Esophagus (tissue), 2 donors: ENCODE data around the gene MINDY2. TPM values are rescaled to one million over a fixed set of nuclear protein-coding genes. Genes with fewer than 3 reads are reported as not detected.

Experiments used
- H3K27ac ChIP-seq, 2 donors: one replicate each; pipeline ENCODE4 v1.5.1; 2013; ENCODE audit warnings: low read depth in 2 of 2, mild to moderate bottlenecking in 2 of 2, inconsistent platforms in 1 of 2, low read length in 1 of 2, moderate library complexity in 1 of 2
- H3K27me3 ChIP-seq, 2 donors: one replicate each; pipeline ENCODE4 v1.6.1; 2013; ENCODE audit warnings: low read length in 2 of 2, control low read depth in 1 of 2, mild to moderate bottlenecking in 1 of 2; ENCODE audit not compliant: insufficient read depth in 2 of 2, control insufficient read depth in 1 of 2
- H3K36me3 ChIP-seq, 2 donors: one replicate each; pipeline ENCODE4 v1.6.1; 2013; ENCODE audit warnings: low read length in 1 of 2; ENCODE audit not compliant: control insufficient read depth in 2 of 2, insufficient read depth in 2 of 2
- H3K4me1 ChIP-seq, 2 donors: one replicate each; pipeline ENCODE4 v1.6.1; 2013; ENCODE audit warnings: low read length in 1 of 2; ENCODE audit not compliant: control insufficient read depth in 2 of 2, insufficient read depth in 2 of 2
- H3K4me3 ChIP-seq, 2 donors: one replicate each; pipeline ENCODE4 v1.5.1; 2013; ENCODE audit warnings: low read length in 2 of 2, mild to moderate bottlenecking in 2 of 2, low read depth in 1 of 2, moderate library complexity in 1 of 2
- H3K9me3 ChIP-seq, 2 donors: one replicate each; pipeline ENCODE4 v1.6.1; 2013; ENCODE audit warnings: mild to moderate bottlenecking in 2 of 2, low read depth in 1 of 2, low read length in 1 of 2, moderate library complexity in 1 of 2; ENCODE audit not compliant: control insufficient read depth in 2 of 2, insufficient read depth in 1 of 2
- WGBS, 2 donors: extraction: QIAGEN DNeasy Blood & Tissue Kit; methylation state at CpG; one replicate each; pipeline ENCODE4 v1.1.7; 2013; 5-methylcytosine and 5-hydroxymethylcytosine counted together
- polyA plus RNA-seq, 2 donors: library from polyadenylated mRNA; stranded (reverse); fragments of 200-250 nt; gene quantifications; one replicate each; pipeline ENCODE4 v1.2.3, GENCODE V29; 2013
- donor health status: healthy with polysubstance abuse.
- donor health status: Bipolar disorder and iron deficiency.

The MINDY2 gene
- polyA plus RNA-seq, 2 donors: 3.3 to 5.8 TPM

DNA sequence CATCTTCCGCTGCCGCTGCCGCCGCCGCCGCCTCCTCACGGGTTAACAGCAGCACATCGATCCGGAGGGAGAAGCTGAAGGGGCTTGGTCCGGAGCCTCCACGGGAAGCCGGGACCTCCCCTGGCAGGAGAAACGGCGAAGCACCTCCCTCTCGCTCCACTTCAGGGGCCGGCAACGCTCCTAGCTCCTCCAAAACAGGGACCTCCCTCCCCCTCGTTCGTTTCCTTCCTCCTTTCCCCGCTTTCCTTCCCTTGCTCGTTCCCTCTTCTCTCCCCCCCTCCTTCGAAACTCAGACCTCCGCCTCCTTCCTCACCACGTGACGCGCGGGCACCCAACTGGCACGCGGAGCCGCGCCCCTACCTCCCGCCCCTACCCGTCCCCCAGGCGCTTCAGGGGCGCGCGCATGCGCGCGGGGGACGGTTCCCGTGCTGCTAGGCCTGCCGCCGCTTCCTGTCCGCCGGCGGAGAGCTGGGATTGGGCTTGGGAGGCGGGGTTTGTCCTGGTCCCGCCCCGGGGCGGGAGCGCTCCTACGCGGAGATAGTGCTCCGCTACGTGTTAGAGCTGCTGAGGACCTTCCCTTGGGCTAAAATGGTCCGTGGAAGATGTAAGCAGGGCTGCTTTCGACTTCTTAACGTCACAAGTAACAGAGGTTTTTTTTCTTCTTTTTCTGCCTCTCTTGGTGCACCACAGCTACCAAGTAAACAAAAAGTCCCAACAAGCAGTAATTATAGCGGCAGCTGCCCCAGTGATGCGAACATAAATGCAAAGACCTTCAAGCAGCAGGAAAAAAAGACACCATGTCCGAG is 21.4 kb upstream of the MINDY2 start, which contains the start of gene ADAM10:
Gene ADAM10 (minus strand): TSS at position 176 of the 806 bp plus-strand sequence. CDS start 173 bp downstream, at position 3.
- H3K27me3 ChIP-seq: no peaks in the 10 kb centered on the region
- peak within 1 kb of the TSS; percentile 99 to 100 for H3K27ac ChIP-seq
- no peaks in the 10 kb centered on the region for H3K4me1 ChIP-seq
- WGBS, 2 donors: 0 to 1% methylated on average over 61 to 62 of the region's 62 CpGs
- H3K36me3 ChIP-seq: no peaks in the 10 kb centered on the region
- H3K4me3 ChIP-seq: peak within 1 kb of the TSS; percentile 79 to 84
- H3K9me3 ChIP-seq: no peaks in the 10 kb centered on the region

DNA sequence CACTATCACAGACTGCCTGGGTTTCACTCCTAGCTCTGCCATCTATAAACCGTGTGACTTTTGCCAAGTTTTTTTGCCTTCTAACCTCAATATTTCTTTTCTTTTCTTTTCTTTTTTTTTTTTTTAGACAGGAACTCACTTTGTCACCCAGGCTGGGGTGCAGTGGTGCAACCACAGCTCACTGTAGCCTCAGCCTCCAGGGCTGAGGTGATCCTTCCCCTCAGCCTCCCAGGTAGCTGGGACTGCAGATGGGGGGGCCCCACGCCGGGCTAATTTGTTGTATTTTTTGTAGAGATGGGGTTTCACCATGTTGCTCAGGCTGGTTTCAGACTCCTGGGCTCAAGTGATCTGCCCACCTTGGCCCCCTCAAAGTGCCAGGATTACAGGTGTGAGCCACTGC is 18.4 kb upstream of the MINDY2 start:
- Histone ChIP-seq H3K27me3 (no peaks in the 10 kb centered on the region), H3K36me3 (no peaks in the 10 kb centered on the region), H3K4me1 (no peaks in the 10 kb centered on the region), H3K9me3 (no peaks in the 10 kb centered on the region), H3K4me3 (no peak overlapping the region), H3K27ac (no peak overlapping the region)
- WGBS, 2 donors: 79 to 80% methylated on average over 3 of the region's 3 CpGs

DNA sequence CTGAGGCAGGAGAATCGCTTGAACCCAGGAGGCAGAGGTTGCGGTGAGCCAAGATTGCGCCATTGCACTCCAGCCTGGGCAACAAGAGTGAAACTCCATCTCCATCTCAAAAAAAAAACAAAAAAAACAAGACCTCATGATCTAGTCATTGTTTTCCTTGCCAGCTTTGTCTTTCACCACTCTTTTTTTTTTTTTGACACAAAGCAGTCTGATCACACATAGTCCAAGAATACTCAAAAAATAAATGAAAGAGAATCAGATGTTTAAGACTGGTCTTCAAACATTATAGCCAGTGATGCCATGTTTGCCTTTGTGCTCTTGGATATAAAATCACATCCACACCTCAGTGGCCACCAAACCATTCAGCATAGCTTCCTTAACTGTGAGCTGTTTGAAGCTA is 15.8 kb upstream of the MINDY2 start:
- 99 to 100% methylated on average over 3 of the region's 3 CpGs for WGBS, 2 donors
- H3K4me1 ChIP-seq: no peaks in the 10 kb centered on the region
- H3K9me3 ChIP-seq: no peaks in the 10 kb centered on the region
- H3K27me3 ChIP-seq: no peaks in the 10 kb centered on the region
- no peak overlapping the region for H3K27ac ChIP-seq
- no peak overlapping the region for H3K4me3 ChIP-seq
- H3K36me3 ChIP-seq: no peaks in the 10 kb centered on the region

DNA sequence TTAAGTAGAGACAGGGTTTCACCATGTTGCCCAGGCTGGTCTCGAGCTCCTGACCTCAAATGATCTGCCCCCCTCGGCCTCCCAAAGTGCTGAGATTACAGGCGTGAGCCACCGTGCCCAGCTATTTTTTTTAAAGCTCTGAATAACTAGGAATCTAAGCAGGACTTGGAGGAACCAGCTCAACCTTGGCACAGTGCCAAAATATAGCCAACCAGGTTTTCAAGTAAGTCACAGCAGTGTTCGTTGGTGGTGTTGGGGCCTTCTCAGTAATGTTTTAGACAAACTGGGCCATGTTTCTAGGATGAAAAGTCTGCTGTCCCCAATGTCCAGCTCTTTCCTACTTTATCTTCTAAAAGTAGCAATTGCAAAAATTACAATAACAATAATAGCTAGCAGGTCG is 15.1 kb upstream of the MINDY2 start:
- Histone ChIP-seq H3K27me3 (no peaks in the 10 kb centered on the region), H3K36me3 (no peaks in the 10 kb centered on the region), H3K4me3 (no peak overlapping the region), H3K27ac (no peak overlapping the region), H3K9me3 (no peaks in the 10 kb centered on the region), H3K4me1 (no peaks in the 10 kb centered on the region)
- WGBS, 2 donors: 64 to 65% methylated on average over 6 of the region's 6 CpGs

DNA sequence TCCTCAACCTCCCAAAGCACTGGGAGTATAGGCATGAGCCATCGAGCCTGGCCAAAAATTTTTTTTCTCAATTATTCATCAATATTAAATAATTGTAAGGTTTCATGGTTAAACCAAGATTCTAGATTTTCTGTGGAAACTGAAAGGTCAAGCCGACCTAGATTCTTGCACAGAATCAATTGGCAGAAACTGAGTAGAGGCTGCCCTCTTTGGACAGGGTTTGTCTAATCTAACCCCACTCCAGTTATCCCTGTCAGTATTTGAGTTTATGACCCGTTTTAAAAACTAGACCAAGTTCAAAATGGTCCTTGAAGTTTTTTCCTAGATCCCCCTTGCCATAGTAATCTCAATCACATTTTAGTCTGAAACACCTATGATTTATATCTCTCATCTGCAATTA is 13.0 kb upstream of the MINDY2 start:
- H3K4me1 ChIP-seq: no peaks in the 10 kb centered on the region
- H3K27ac ChIP-seq: no peak overlapping the region
- H3K27me3 ChIP-seq: no peaks in the 10 kb centered on the region
- no peaks in the 10 kb centered on the region for H3K9me3 ChIP-seq
- H3K4me3 ChIP-seq: no peak overlapping the region
- H3K36me3 ChIP-seq: no peaks in the 10 kb centered on the region
- 53 to 62% methylated on average over 3 of the region's 3 CpGs for WGBS, 2 donors

DNA sequence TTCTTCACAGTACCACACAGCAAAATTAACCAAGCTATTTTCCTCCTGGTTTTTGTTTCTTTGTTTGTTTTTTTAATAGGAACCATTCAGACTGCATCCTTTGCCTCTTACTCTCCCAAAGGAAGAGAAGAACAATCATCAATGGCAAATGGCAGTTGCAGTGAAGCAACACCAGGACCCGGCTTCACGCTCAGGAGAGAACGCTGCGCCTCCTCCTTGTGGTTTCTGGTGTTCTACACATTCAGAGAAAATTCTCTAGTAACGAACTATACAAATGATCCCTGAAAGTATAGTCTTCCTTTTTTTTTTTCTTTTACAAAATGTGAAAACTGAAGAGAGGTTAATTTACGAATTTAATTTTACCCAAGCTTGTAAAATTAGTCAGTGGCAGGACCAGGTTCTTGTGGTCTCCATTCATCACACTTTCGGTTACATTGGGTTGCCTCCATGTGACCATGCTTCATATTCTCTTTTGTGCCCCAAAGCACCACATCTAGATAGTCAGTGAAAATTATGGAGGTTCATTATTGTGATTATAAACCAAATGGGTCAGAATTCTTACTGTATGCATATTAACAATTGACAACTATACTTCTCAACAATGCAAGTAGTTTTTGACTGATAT is 10.6 kb upstream of the MINDY2 start:
- Histone ChIP-seq H3K4me1 (no peaks in the 10 kb centered on the region), H3K36me3 (no peaks in the 10 kb centered on the region), H3K9me3 (no peaks in the 10 kb centered on the region), H3K27me3 (no peaks in the 10 kb centered on the region), H3K27ac (no peak overlapping the region), H3K4me3 (no peak overlapping the region)
- 82 to 87% methylated on average over 7 of the region's 7 CpGs for WGBS, 2 donors

DNA sequence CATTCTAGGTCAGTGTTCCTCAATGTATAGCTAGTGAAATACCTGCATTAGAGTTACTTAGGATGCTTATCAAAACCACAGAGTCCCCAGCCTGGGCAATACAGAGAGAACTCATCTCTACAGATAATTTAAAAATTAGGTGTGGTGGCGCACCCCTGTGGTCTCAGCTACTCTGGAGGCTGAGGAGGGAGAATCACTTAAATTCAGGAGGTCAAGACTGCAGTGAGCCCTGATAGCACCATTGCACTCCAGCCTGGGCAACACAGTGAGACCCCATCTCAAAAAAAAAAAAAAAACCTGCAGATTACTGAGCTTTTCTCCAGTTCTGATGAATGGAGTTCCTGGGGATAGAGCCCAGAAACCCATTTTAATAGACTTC is 10.1 kb upstream of the MINDY2 start:
- no peaks in the 10 kb centered on the region for H3K36me3 ChIP-seq
- no peak overlapping the region for H3K4me3 ChIP-seq
- H3K27me3 ChIP-seq: no peaks in the 10 kb centered on the region
- 95 to 100% methylated on average over 1 of the region's 1 CpG for WGBS, 2 donors
- H3K27ac ChIP-seq: no peak overlapping the region
- no peaks in the 10 kb centered on the region for H3K4me1 ChIP-seq
- H3K9me3 ChIP-seq: no peaks in the 10 kb centered on the region

DNA sequence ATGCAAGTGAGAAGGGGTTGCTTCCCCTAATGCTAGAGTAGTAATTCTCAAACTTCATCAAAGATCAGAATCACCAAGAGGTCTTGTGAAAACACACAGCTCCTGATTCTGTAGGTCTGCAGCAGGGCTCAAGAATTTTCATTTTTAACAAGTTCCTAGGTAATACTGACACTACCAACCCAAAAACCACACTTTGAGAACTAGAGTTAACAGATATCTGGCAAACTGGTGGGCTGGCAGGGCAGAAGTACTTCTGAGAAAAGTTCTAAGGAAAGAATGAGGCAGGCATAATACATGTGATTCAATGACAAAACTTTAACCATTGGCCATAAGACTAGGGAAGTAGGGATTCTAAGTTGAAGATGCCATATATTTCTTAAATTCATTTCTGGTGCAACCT is 8.8 kb upstream of the MINDY2 start:
- no peaks in the 10 kb centered on the region for H3K4me1 ChIP-seq
- no peak overlapping the region for H3K4me3 ChIP-seq
- H3K27ac ChIP-seq: no peak overlapping the region
- H3K27me3 ChIP-seq: no peaks in the 10 kb centered on the region
- H3K36me3 ChIP-seq: no peaks in the 10 kb centered on the region
- H3K9me3 ChIP-seq: no peaks in the 10 kb centered on the region

DNA sequence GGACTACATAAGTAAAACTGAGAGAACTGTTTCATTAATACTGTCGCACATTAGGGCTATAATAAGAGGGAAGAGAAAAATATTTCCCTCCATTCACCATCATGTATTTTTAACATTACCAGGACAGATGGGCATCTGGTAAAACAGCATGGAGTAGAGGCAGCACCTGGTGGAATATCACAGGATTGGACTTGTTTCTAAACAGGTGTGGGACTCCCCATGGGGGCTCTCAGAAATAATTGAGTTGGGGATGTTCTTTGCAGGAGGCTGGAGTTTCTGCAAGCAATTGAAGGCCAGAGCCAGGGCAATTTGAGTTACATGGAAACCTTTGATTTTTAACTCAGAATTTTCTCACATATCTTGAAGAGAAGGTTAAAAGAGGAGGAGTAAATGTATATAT is 8.4 kb upstream of the MINDY2 start:
- no peaks in the 10 kb centered on the region for H3K36me3 ChIP-seq
- no peak overlapping the region for H3K4me3 ChIP-seq
- no peaks in the 10 kb centered on the region for H3K4me1 ChIP-seq
- WGBS, 2 donors: 93 to 94% methylated on average over 1 of the region's 1 CpG
- H3K9me3 ChIP-seq: no peaks in the 10 kb centered on the region
- no peak overlapping the region for H3K27ac ChIP-seq
- no peaks in the 10 kb centered on the region for H3K27me3 ChIP-seq

DNA sequence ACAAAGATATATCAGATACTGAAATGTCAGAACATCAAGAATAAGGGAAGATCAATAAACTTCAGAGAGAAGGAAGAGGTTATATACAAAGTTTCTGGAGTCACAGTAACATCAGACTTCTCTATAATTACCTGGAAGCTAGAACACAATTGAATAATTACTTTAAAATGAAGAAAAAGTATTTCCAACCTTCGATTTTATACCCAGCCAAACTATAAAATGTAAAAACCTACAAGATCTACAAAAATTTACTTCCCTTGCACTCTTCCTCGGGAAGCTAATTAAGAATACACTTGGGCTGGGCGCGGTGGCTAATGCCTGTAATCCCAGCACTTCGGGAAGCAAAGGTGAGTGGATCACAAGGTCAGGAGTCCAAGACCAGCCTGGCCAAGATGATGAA is 6.6 kb upstream of the MINDY2 start:
- no peaks in the 10 kb centered on the region for H3K9me3 ChIP-seq
- H3K36me3 ChIP-seq: no peaks in the 10 kb centered on the region
- no peaks in the 10 kb centered on the region for H3K27me3 ChIP-seq
- WGBS, 2 donors: 91 to 92% methylated on average over 5 of the region's 5 CpGs
- no peak overlapping the region for H3K27ac ChIP-seq
- H3K4me1 ChIP-seq: no peaks in the 10 kb centered on the region
- no peak overlapping the region for H3K4me3 ChIP-seq
